ENCODE measurements around the gene PAX2. TPM values are rescaled to one million over a fixed set of nuclear protein-coding genes. Genes with fewer than 3 reads are reported as not detected.

Gene PAX2
- total RNA-seq, 1 experiment from 2014 or later, result 0.09 TPM

- Mint-ChIP-seq H3K27me3 (ENCODE audit: low read depth) (peaks cover 96% of the 10 kb centered on the region), H3K27ac (no peak overlapping the region), H3K4me1 (peaks cover 69% of the 10 kb centered on the region), H3K4me3 (no peak overlapping the region), H3K9me3 (no peaks in the 10 kb centered on the region), H3K36me3 (no peaks in the 10 kb centered on the region)
- no peak for ATAC-seq
- CTCF ChIA-PET, result interaction anchor here (0.6 to 9.9 kb wide), 31 partner anchors 8 to 403 kb away, joined by 3 to 167 read pairs (median 5); partner anchors contain the start of genes HIF1AN and KAZALD1
- no peak for DNase-seq (ENCODE audit: low spot score)
- POLR2A ChIA-PET, result interaction anchor here (1.4 to 1.7 kb wide), 2 partner anchors 14 to 180 kb away, joined by 4 read pairs; no protein-coding TSS in a partner anchor
- no peak for TF ChIP-seq EMX1 (CRISPR knock-in tag; IDR thresholded peaks at IDR 0.05)
- TF ChIP-seq, protein P1, sequence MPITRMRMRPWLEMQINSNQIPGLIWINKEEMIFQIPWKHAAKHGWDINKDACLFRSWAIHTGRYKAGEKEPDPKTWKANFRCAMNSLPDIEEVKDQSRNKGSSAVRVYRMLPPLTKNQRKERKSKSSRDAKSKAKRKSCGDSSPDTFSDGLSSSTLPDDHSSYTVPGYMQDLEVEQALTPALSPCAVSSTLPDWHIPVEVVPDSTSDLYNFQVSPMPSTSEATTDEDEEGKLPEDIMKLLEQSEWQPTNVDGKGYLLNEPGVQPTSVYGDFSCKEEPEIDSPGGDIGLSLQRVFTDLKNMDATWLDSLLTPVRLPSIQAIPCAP (CRISPR knock-in tag; IDR thresholded peaks at IDR 0.05), result no peak
Measured at GRCh38 chr10:100742936-100743335, 2.4 kb upstream of the PAX2 start.

DNA sequence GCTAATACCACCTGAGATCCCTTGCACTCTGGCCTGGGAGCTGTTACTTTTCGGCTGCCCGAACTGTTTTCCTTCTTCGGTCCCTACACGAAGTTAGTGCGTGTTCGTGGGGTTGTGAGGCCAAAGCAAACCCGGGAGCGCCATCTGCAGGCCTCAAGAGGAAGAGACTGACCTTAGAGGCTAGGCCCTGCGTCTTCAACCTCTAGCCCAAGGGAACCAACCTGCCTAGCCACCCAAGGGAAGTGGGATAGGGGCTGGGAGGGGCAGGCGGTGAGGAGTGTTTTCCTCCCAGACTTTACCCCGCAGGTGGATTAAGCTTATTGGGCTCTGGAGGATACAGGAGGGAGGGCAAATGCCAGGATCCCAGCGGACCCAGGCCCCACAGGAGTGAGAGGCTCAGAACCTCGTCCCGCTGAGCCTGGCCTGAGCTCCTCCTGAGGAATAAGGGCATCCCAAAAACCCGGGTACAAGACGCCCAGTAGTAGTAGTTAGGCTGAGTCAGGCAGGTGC lies 1.7 kb upstream of the PAX2 start:
- no peaks in the 10 kb centered on the region for H3K36me3 Mint-ChIP-seq
- DNase-seq (ENCODE audit: low spot score), result peak; percentile 57
- TF ChIP-seq ZNF532 (CRISPR knock-in tag; IDR thresholded peaks at IDR 0.05; ENCODE audit: borderline replicate concordance), result no peak
- no peak for TF ChIP-seq TCF7 (CRISPR knock-in tag; IDR thresholded peaks at IDR 0.05; ENCODE audit: low read depth)
- TF ChIP-seq FOXP1 (CRISPR knock-in tag; IDR thresholded peaks at IDR 0.05; ENCODE audit: borderline replicate concordance), result no peak
- TF ChIP-seq, protein P2, sequence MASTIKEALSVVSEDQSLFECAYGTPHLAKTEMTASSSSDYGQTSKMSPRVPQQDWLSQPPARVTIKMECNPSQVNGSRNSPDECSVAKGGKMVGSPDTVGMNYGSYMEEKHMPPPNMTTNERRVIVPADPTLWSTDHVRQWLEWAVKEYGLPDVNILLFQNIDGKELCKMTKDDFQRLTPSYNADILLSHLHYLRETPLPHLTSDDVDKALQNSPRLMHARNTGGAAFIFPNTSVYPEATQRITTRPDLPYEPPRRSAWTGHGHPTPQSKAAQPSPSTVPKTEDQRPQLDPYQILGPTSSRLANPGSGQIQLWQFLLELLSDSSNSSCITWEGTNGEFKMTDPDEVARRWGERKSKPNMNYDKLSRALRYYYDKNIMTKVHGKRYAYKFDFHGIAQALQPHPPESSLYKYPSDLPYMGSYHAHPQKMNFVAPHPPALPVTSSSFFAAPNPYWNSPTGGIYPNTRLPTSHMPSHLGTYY (CRISPR knock-in tag; IDR thresholded peaks at IDR 0.05), result no peak
- TF ChIP-seq ZNF396 (CRISPR knock-in tag; IDR thresholded peaks at IDR 0.05; ENCODE audit: borderline replicate concordance), result no peak
- TF ChIP-seq NFYB (CRISPR knock-in tag; conservative IDR thresholded peaks at IDR 0.05; ENCODE audit: low read depth), result no peak
- TF ChIP-seq ESRRA (CRISPR knock-in tag; IDR thresholded peaks at IDR 0.05; ENCODE audit: borderline replicate concordance), result no peak
- peak; percentile 58; the same call in 1 of the 2 replicates for TF ChIP-seq CTCF (IDR thresholded peaks at IDR 0.05)
- H3K4me3 Mint-ChIP-seq, result peak overlapping the region; percentile 52
- peaks cover 96% of the 10 kb centered on the region for H3K27me3 Mint-ChIP-seq (ENCODE audit: low read depth)
- ChIA-PET POLR2A (interaction anchor here (0.8 to 1.7 kb wide), 4 partner anchors 15 to 180 kb away, joined by 3 to 4 read pairs (median 4); no protein-coding TSS in a partner anchor), CTCF (interaction anchor here (0.6 to 9.9 kb wide), 41 partner anchors 9 to 403 kb away, joined by 3 to 167 read pairs (median 4); partner anchors contain the start of genes HIF1AN and KAZALD1)
- H3K4me1 Mint-ChIP-seq, result peaks cover 65% of the 10 kb centered on the region
- no peaks in the 10 kb centered on the region for H3K9me3 Mint-ChIP-seq
- ATAC-seq, result peak; percentile 3; the same call in 1 of the 2 replicates
- no peak overlapping the region for H3K27ac Mint-ChIP-seq

GRCh38 chr10:100744136-100744986 lies 1.0 kb upstream of the PAX2 start:
- no peaks in the 10 kb centered on the region for H3K36me3 Mint-ChIP-seq
- H3K9me3 Mint-ChIP-seq, result no peaks in the 10 kb centered on the region
- ChIA-PET CTCF (interaction anchor here (0.5 to 9.9 kb wide), 31 partner anchors 9 to 479 kb away, joined by 3 to 167 read pairs (median 4); partner anchors contain the start of gene HIF1AN), POLR2A (interaction anchor here (0.8 to 1.7 kb wide), 4 partner anchors 16 to 181 kb away, joined by 3 to 4 read pairs (median 4); no protein-coding TSS in a partner anchor)
- ATAC-seq, result no peak
- DNase-seq (ENCODE audit: low spot score), result no peak
- peak overlapping the region; percentile 52 for H3K4me3 Mint-ChIP-seq
- peaks cover 96% of the 10 kb centered on the region for H3K27me3 Mint-ChIP-seq (ENCODE audit: low read depth)
- no peak overlapping the region for H3K27ac Mint-ChIP-seq
- H3K4me1 Mint-ChIP-seq, result peaks cover 68% of the 10 kb centered on the region
- TF ChIP-seq NR1H2 (CRISPR knock-in tag; IDR thresholded peaks at IDR 0.05) (no peak), E2F5 (CRISPR knock-in tag; IDR thresholded peaks at IDR 0.05) (no peak), ZNF423 (CRISPR knock-in tag; IDR thresholded peaks at IDR 0.05) (no peak), OVOL2 (CRISPR knock-in tag; IDR thresholded peaks at IDR 0.05; ENCODE audit: borderline replicate concordance) (no peak), MAX (CRISPR knock-in tag; IDR thresholded peaks at IDR 0.05) (no peak), KAT7 (CRISPR knock-in tag; IDR thresholded peaks at IDR 0.05; ENCODE audit: borderline replicate concordance) (no peak), ZNF232 (CRISPR knock-in tag; IDR thresholded peaks at IDR 0.05) (no peak), CDX4 (CRISPR knock-in tag; IDR thresholded peaks at IDR 0.05; ENCODE audit: borderline replicate concordance) (no peak), ELF4 (CRISPR knock-in tag; IDR thresholded peaks at IDR 0.05; ENCODE audit: low read depth) (no peak)

All from WTC11 (cell line).